CD4-positive, alpha-beta memory T cell (primary cell): ENCODE results near the gene TRHDE. TPM values are rescaled to one million over a fixed set of nuclear protein-coding genes. Genes with fewer than 3 reads are reported as not detected.

ENCODE experiments used
- CTCF ChIA-PET: fragments of 350-600 bp; sonication (Branson Sonifier 250); formaldehyde crosslinking; loops from one replicate; lab custom pipeline; 2021; ENCODE audit warnings: inconsistent platforms; ENCODE audit not compliant: partially characterized antibody; lab: Charles Lee
- POLR2A ChIA-PET: fragments of 350-600 bp; sonication (Branson Sonifier 250); formaldehyde crosslinking; loops from one replicate; lab custom pipeline; 2021; ENCODE audit not compliant: partially characterized antibody; lab: Charles Lee
- DNase-seq, 5 donors: peaks; one replicate each; pipeline versions ENCODE4 v3.0.0 to v3.0.0-alpha.2; 2020 to 2022; ENCODE audit warnings: mixed read lengths in 1 of 5
- H3K27ac ChIP-seq: one replicate; pipeline ENCODE4 v1.7.0; 2013; ENCODE audit warnings: low read depth, low read length
- H3K27me3 ChIP-seq: 2 replicates; pipeline ENCODE4 v1.7.0; 2013; ENCODE audit warnings: mild to moderate bottlenecking, low read length, moderate library complexity; ENCODE audit not compliant: insufficient read depth
- H3K36me3 ChIP-seq: 2 replicates; pipeline ENCODE4 v1.7.0; 2013; ENCODE audit warnings: mild to moderate bottlenecking, low read length, moderate library complexity; ENCODE audit not compliant: insufficient read depth
- H3K4me1 ChIP-seq: 2 replicates; pipeline ENCODE4 v1.7.0; 2013; ENCODE audit warnings: mild to moderate bottlenecking, low read length, moderate library complexity; ENCODE audit not compliant: insufficient read depth
- H3K4me3 ChIP-seq, 2 donors: one replicate each; pipeline ENCODE4 v1.7.0; 2013; ENCODE audit warnings: low read length in 2 of 2, mild to moderate bottlenecking in 1 of 2
- H3K9me3 ChIP-seq, 2 donors: one replicate each; pipeline ENCODE4 v1.7.0; 2013; ENCODE audit warnings: low read length in 2 of 2, control low read depth in 1 of 2; ENCODE audit not compliant: control insufficient read depth in 1 of 2
- H3K27ac Mint-ChIP-seq, 7 donors: one replicate each; pipeline ENCODE4 v1.8.0; 2020 to 2021; ENCODE audit warnings: mixed read lengths in 7 of 7, mild to moderate bottlenecking in 6 of 7, inconsistent platforms in 3 of 7, moderate library complexity in 3 of 7
- H3K27me3 Mint-ChIP-seq, 2 donors: one replicate each; pipeline ENCODE4 v1.8.0; 2020 to 2021; ENCODE audit warnings: mixed read lengths in 2 of 2
- H3K36me3 Mint-ChIP-seq, 2 donors: one replicate each; pipeline ENCODE4 v1.8.0; 2020 to 2021; ENCODE audit warnings: mixed read lengths in 2 of 2, inconsistent platforms in 1 of 2, mild to moderate bottlenecking in 1 of 2
- H3K4me1 Mint-ChIP-seq, 4 donors: one replicate each; pipeline ENCODE4 v1.8.0; 2020 to 2021; ENCODE audit warnings: mixed read lengths in 4 of 4, mild to moderate bottlenecking in 1 of 4
- H3K4me3 Mint-ChIP-seq, 8 donors: one replicate each; pipeline ENCODE4 v1.8.0; 2020 to 2021; ENCODE audit warnings: mixed read lengths in 8 of 8, mild to moderate bottlenecking in 7 of 8, moderate library complexity in 6 of 8, inconsistent platforms in 3 of 8
- H3K9me3 Mint-ChIP-seq, 8 donors: one replicate each; pipeline ENCODE4 v1.8.0; 2020 to 2021; ENCODE audit warnings: mixed read lengths in 8 of 8, mild to moderate bottlenecking in 5 of 8, inconsistent platforms in 3 of 8, moderate library complexity in 1 of 8
- intact Hi-C: fragments of 100-400 bp; cut with micrococcal nuclease; formaldehyde crosslinking; loops from one replicate; pipeline ENCODE4 v1.15.1; 2023
- polyA plus RNA-seq, 2 donors: library from polyadenylated mRNA; unstranded; fragments of 300-500 nt; fragmentation: Illumina TruSeq; gene quantifications; one replicate each; pipeline ENCODE4 v1.2.3, GENCODE V29; 2021
- total RNA-seq, 2 experiments: library from RNA; stranded (reverse); gene quantifications; one replicate each; pipeline ENCODE4 v1.2.3, GENCODE V29; 2021

The TRHDE gene
- total and polyA plus RNA-seq, 4 experiments from 2014 or later, result not detected

DNA sequence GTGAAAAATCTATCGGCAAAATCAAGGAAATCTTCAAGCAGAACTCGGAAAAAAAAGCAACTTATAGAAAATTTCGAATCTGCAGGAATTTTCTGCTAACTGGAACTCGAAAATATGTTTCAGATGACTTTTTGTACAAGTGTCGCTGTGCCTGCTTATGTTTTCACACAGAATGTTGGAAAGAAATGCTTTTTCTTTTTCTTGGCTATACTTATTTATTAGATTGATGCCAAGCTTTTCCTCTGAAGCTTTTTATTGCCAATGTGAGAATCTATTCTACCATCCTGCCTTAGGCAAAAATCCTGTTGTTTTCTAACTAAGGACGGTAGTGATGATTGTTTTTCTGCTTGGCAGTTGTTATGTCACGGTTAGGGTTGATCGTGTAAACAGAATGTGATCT lies 65.8 kb downstream of the TRHDE start:
- Mint-ChIP-seq H3K36me3 (no peaks in the 10 kb centered on the region), H3K9me3 (peaks cover 0 to 2% (median 0%) of the 10 kb centered on the region in 8 donors), H3K4me1 (no peaks in the 10 kb centered on the region), H3K27me3 (peaks cover 0 to 1% of the 10 kb centered on the region in 2 donors), H3K27ac (no peak overlapping the region), H3K4me3 (no peak overlapping the region)
- Histone ChIP-seq H3K4me3 (no peak overlapping the region), H3K9me3 (no peaks in the 10 kb centered on the region), H3K27ac (no peak overlapping the region), H3K4me1 (no peaks in the 10 kb centered on the region), H3K27me3 (no peaks in the 10 kb centered on the region), H3K36me3 (no peaks in the 10 kb centered on the region)
- DNase-seq, result no peak
- intact Hi-C loops, result no loop called here
- ChIA-PET POLR2A (no interaction called here), CTCF (no interaction called here)

DNA sequence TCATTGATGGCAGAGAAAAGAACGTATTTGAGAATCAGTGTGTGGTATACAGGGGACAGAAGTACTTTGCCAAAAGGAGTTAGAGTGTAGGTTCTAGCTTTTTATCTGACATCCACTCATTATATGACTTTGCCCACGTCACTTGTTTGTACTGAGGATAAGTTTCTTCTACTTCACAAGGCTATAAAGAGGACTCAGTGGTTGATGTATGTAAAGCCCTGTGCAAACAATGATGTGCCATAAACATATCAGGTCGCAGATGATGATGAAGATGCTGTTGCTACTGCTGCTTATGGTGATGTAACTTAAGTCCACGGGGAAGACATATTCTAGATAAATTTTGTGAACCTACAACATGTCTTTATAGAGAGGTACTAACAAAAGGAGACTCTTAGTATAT lies 66.3 kb downstream of the TRHDE start:
- Mint-ChIP-seq H3K9me3 (peaks cover 0 to 2% (median 0%) of the 10 kb centered on the region in 8 donors), H3K27ac (no peak overlapping the region), H3K4me3 (no peak overlapping the region), H3K36me3 (no peaks in the 10 kb centered on the region), H3K4me1 (no peaks in the 10 kb centered on the region), H3K27me3 (peaks cover 0 to 1% of the 10 kb centered on the region in 2 donors)
- POLR2A ChIA-PET, result no interaction called here
- no peaks in the 10 kb centered on the region for H3K9me3 ChIP-seq
- intact Hi-C loops, result no loop called here
- no peak overlapping the region for H3K27ac ChIP-seq
- no peaks in the 10 kb centered on the region for H3K36me3 ChIP-seq
- H3K27me3 ChIP-seq, result no peaks in the 10 kb centered on the region
- H3K4me3 ChIP-seq, result no peak overlapping the region
- no peak for DNase-seq
- H3K4me1 ChIP-seq, result no peaks in the 10 kb centered on the region
- CTCF ChIA-PET, result no interaction called here

DNA sequence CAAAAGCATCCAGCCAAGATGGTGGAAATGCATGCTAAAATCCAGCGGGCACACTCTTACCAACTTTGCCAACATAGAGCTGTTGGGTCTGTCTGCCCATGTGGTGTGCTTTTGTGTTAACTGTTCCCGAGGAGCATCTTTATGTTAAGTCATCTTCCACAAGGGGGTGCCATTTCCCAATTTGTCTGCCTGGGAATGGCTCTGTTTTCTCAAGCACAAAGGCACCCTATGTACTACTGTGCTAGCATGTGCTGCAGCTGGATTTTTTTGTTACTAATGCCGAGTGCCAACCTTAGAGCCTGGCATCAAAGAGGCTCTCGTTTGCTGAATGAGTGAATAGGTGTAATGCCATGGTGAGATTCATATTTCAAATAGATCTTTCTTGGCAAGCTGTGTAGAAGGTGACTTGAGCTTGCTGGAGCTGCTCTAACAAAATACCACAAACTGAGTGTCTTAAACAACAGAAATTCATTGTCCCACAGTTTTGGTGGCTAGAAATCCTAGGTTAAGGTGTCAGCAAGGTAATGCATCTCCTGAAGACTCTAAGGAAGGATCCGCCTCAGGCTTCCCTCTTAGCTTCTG lies 74.3 kb downstream of the TRHDE start:
- H3K36me3 Mint-ChIP-seq, result no peaks in the 10 kb centered on the region
- intact Hi-C loops, result no loop called here
- H3K4me1 Mint-ChIP-seq, result no peaks in the 10 kb centered on the region
- Histone ChIP-seq H3K27me3 (no peaks in the 10 kb centered on the region), H3K27ac (no peak overlapping the region), H3K9me3 (no peaks in the 10 kb centered on the region), H3K36me3 (no peaks in the 10 kb centered on the region), H3K4me1 (no peaks in the 10 kb centered on the region), H3K4me3 (no peak overlapping the region)
- ChIA-PET CTCF (interaction anchor here (1.5 kb wide), 1 partner anchor 9 kb away, joined by 4 read pairs; no protein-coding TSS in a partner anchor), POLR2A (no interaction called here)
- DNase-seq, result peak in 2 of 5 donors; percentile 6 to 17
- peaks cover 0 to under 1% of the 10 kb centered on the region in 2 donors for H3K27me3 Mint-ChIP-seq
- H3K4me3 Mint-ChIP-seq, result no peak overlapping the region
- H3K9me3 Mint-ChIP-seq, result peaks cover 0 to 2% (median 0%) of the 10 kb centered on the region in 8 donors
- no peak overlapping the region for H3K27ac Mint-ChIP-seq

DNA sequence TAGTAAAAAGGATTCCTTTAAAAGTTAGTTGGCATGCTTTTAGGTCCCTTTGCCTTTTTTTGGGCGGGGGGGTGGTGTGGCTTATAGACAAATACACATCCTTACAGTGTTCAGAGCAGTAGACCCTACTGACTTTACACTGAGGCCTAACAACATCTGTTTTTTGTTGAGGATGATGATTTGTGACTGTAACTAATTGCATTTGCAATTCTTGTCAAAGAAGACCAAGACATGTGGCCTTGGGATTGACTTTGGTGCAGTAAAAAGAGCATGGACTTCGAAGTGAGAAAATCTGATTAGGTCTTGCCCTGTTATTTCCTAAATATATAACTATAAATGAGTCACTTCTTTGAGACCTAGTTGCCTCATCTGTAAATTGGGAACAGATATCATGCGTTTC lies 77.3 kb downstream of the TRHDE start:
- Mint-ChIP-seq H3K27ac (no peak overlapping the region), H3K4me3 (no peak overlapping the region), H3K36me3 (no peaks in the 10 kb centered on the region), H3K9me3 (peaks cover 0 to 2% (median 0%) of the 10 kb centered on the region in 8 donors), H3K27me3 (peaks cover 0 to 2% of the 10 kb centered on the region in 2 donors), H3K4me1 (no peaks in the 10 kb centered on the region)
- intact Hi-C loops, result no loop called here
- DNase-seq, result no peak
- Histone ChIP-seq H3K4me1 (no peaks in the 10 kb centered on the region), H3K9me3 (no peaks in the 10 kb centered on the region), H3K27me3 (no peaks in the 10 kb centered on the region), H3K4me3 (no peak overlapping the region), H3K27ac (no peak overlapping the region), H3K36me3 (no peaks in the 10 kb centered on the region)
- ChIA-PET CTCF (no interaction called here), POLR2A (no interaction called here)

DNA sequence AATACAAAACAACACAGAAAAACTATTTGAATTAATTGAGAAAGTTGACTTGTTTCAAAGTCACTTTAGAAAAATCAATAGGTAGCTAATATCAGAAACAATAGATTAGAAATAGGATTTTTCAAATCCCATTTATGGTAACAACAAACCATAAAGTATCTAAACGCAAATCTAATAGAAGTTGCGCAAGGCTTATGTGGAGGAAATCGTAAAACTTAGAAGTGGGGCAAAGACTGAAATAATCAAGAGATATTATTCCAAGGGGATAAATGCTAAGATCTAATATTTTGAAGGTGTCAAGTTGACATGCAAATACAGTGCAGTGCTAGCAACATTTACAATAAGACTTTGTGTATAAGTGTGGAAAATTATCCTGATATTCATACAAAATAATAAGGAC lies 87.2 kb downstream of the TRHDE start:
- ChIA-PET POLR2A (no interaction called here), CTCF (no interaction called here)
- Histone ChIP-seq H3K27ac (no peak overlapping the region), H3K4me3 (no peak overlapping the region), H3K4me1 (no peaks in the 10 kb centered on the region), H3K9me3 (no peaks in the 10 kb centered on the region), H3K36me3 (no peaks in the 10 kb centered on the region), H3K27me3 (no peaks in the 10 kb centered on the region)
- H3K9me3 Mint-ChIP-seq, result peaks cover 0 to 5% (median under 1%) of the 10 kb centered on the region in 8 donors
- no peak overlapping the region for H3K4me3 Mint-ChIP-seq
- no peak for DNase-seq
- no peaks in the 10 kb centered on the region for H3K27me3 Mint-ChIP-seq
- H3K27ac Mint-ChIP-seq, result no peak overlapping the region
- H3K36me3 Mint-ChIP-seq, result no peaks in the 10 kb centered on the region
- intact Hi-C loops, result no loop called here
- H3K4me1 Mint-ChIP-seq, result no peaks in the 10 kb centered on the region

DNA sequence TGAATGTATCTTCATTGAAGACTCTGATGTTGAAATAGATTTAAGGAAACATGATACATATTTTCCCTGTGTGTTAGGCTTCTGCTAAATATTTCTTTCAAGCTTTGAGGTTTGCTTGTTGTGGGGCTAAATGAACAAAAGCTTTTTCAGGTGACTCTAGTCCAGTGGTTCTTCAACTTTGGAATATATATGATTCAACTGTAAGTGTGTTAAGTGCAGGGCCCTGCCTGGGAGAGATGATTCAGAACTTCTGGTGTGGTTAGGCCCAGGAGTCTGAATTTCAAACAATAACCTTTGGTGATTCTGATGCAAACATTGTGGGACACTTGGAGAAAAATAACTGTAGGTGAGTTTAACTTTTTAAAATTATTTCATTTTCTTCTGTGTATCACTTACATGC lies 93.0 kb downstream of the TRHDE start:
- H3K9me3 ChIP-seq, result no peaks in the 10 kb centered on the region
- ChIA-PET CTCF (no interaction called here), POLR2A (no interaction called here)
- H3K36me3 ChIP-seq, result no peaks in the 10 kb centered on the region
- Mint-ChIP-seq H3K36me3 (no peaks in the 10 kb centered on the region), H3K27ac (no peak overlapping the region), H3K9me3 (peaks cover 0 to 2% (median 0%) of the 10 kb centered on the region in 8 donors), H3K4me1 (no peaks in the 10 kb centered on the region), H3K4me3 (no peak overlapping the region), H3K27me3 (no peaks in the 10 kb centered on the region)
- H3K4me1 ChIP-seq, result no peaks in the 10 kb centered on the region
- H3K27ac ChIP-seq, result no peak overlapping the region
- H3K4me3 ChIP-seq, result no peak overlapping the region
- H3K27me3 ChIP-seq, result no peaks in the 10 kb centered on the region
- no peak for DNase-seq
- intact Hi-C loops, result no loop called here

DNA sequence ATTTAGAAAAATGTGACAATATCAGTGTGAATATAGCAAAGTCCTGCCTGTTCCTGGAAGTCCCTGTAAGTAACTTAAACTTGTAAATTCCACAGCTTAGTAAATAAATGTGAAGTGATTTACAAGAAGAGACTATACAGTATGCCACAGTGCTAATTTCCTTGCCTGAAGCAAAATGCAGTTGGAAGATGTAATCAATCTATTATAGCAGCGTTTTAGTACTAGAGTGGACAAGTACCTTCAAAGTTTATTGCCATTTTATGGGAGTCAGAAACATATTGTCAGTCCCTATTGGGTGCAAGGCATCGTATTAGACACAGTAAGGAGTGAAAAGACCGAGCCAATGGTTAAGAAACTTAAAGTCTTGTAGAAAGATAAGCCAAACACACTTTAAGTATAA lies 94.1 kb downstream of the TRHDE start:
- Histone ChIP-seq H3K4me3 (no peak overlapping the region), H3K4me1 (no peaks in the 10 kb centered on the region), H3K27me3 (no peaks in the 10 kb centered on the region), H3K36me3 (no peaks in the 10 kb centered on the region), H3K27ac (no peak overlapping the region), H3K9me3 (no peaks in the 10 kb centered on the region)
- Mint-ChIP-seq H3K4me1 (no peaks in the 10 kb centered on the region), H3K36me3 (no peaks in the 10 kb centered on the region), H3K9me3 (peaks cover 0 to 2% (median 0%) of the 10 kb centered on the region in 8 donors), H3K27me3 (no peaks in the 10 kb centered on the region), H3K27ac (no peak overlapping the region), H3K4me3 (no peak overlapping the region)
- ChIA-PET POLR2A (no interaction called here), CTCF (no interaction called here)
- intact Hi-C loops, result no loop called here
- no peak for DNase-seq
